GM21576 (cell line): ENCODE results near the gene WEE2.
"Not testable (repeated sequence)": the region's sequence is repeated elsewhere in the genome, so short reads cannot be mapped to it uniquely, and the experiment has no call there.

Source experiments
- ATAC-seq: cut with Tn5 transposase; IDR thresholded peaks from one replicate; pipeline ENCODE4 v1.9.1; 2021; ENCODE audit warnings: mild to moderate bottlenecking, moderate library complexity; ENCODE audit not compliant: unreplicated experiment

WEE2 gene

DNA sequence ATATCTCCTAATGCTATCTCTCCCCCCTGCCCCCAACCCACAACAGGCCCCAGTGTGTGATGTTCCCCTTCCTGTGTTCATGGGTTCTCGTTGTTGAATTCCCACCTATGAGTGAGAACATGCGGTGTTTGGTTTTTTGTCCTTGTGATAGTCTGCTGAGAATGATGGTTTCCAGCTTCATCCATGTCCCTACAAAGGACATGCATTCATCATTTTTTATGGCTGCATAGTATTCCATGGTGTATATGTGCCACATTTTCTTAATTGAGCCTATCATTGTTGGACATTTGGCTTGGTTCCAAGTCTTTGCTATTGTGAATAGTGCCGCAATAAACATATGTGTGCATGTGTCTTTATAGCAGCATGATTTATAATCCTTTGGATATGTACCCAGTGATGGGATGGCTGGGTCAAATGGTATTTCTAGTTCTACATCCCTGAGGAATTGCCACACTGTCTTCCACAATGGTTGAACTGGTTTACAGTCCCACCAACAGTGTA is 62.0 kb downstream of the WEE2 start:
- not testable (repeated sequence) for ATAC-seq

DNA sequence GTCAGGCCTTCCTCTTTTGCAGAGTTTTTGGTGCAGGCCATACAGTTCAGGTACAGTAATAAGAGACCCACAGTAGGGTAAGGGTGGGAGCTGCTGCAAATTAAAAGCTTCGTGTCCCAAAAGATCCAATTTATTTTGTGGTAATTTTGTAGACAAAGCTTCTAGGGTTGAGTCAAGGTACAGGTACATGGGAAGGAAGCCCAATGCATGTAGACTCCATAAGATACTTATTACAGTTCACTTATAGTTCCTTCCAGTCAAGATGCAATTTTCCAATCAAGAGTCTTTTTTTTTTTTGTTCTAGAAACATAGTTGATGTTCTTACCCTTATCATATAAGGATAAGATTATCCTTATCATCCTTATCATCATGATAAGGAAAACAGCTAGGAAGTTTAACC is 68.2 kb downstream of the WEE2 start, which contains the start of gene TAS2R4:
Gene TAS2R4, plus strand, starts transcription at position 301 of the 400 bp plus-strand sequence. CDS start 1,815 bp downstream, outside the sequence.
- no peak for ATAC-seq
